ENCODE data around the gene TRAF4.

The TRAF4 gene

GRCh38 chr17:28747051-28747691 lies 3.4 kb downstream of the TRAF4 start:
- no peak overlapping the region for H3K4me3 ChIP-seq (ENCODE audit: control insufficient read depth, low read depth, low read length)
- no peak for TF ChIP-seq CTCF (conservative IDR thresholded peaks at IDR 0.05; ENCODE audit: control insufficient read depth, insufficient read depth, low read depth, low read length)
- no peak for DNase-seq (ENCODE audit: low read depth)

GRCh38 chr17:28747801-28748750 lies 4.3 kb downstream of the TRAF4 start:
- TF ChIP-seq CTCF (conservative IDR thresholded peaks at IDR 0.05; ENCODE audit: control insufficient read depth, insufficient read depth, low read depth, low read length): no peak
- no peak overlapping the region for H3K4me3 ChIP-seq (ENCODE audit: control insufficient read depth, low read depth, low read length)
- DNase-seq (ENCODE audit: low read depth): no peak

- TF ChIP-seq CTCF (conservative IDR thresholded peaks at IDR 0.05; ENCODE audit: control insufficient read depth, insufficient read depth, low read depth, low read length): no peak
- H3K4me3 ChIP-seq (ENCODE audit: control insufficient read depth, low read depth, low read length): no peak overlapping the region
- DNase-seq (ENCODE audit: low read depth): no peak
Measured at GRCh38 chr17:28748852-28749515, 5.2 kb downstream of the TRAF4 start.

- TF ChIP-seq CTCF (conservative IDR thresholded peaks at IDR 0.05; ENCODE audit: control insufficient read depth, insufficient read depth, low read depth, low read length): no peak
- DNase-seq (ENCODE audit: low read depth): no peak
- no peak overlapping the region for H3K4me3 ChIP-seq (ENCODE audit: control insufficient read depth, low read depth, low read length)
Measured at GRCh38 chr17:28749516-28750177, 5.8 kb downstream of the TRAF4 start.

- DNase-seq (ENCODE audit: low read depth): peak; percentile 91
- peak; percentile 100 for TF ChIP-seq CTCF (conservative IDR thresholded peaks at IDR 0.05; ENCODE audit: control insufficient read depth, insufficient read depth, low read depth, low read length)
- H3K4me3 ChIP-seq (ENCODE audit: control insufficient read depth, low read depth, low read length): no peak overlapping the region
Measured at GRCh38 chr17:28750178-28751047, 6.6 kb downstream of the TRAF4 start.

Measured in fibroblast of mammary gland (primary cell).